Omental fat pad (tissue), 4 donors: Measurements from ENCODE around the gene MAGEA4. TPM values are rescaled to one million over a fixed set of nuclear protein-coding genes. Genes with fewer than 3 reads are reported as not detected.

Experiments
- ATAC-seq: fragments of 150-250 bp; one replicate; pipeline ENCODE4 v1.9.1; 2016; ENCODE audit warnings: mild to moderate bottlenecking, moderate library complexity; ENCODE audit not compliant: low FRiP score
- DNase-seq: peaks from one replicate; pipeline ENCODE4 v3.0.0-alpha.2; 2019; ENCODE audit warnings: low spot score
- total RNA-seq, 4 donors: library from RNA; depleted of rRNA; stranded (reverse); fragments of >200 nt; gene quantifications; one replicate each; pipeline ENCODE4 v1.1.0, GENCODE V29; 2016
- TF ChIP-seq, protein P1 (sequence below), 3 donors: fragments of 450-650 bp; IDR thresholded peaks; one replicate each; pipeline ENCODE4 v1.5.1; 2016 to 2017; ENCODE audit warnings: antibody characterized with exemption in 3 of 3, mild to moderate bottlenecking in 3 of 3, moderate library complexity in 2 of 3

MAGEA4 gene, protein sequence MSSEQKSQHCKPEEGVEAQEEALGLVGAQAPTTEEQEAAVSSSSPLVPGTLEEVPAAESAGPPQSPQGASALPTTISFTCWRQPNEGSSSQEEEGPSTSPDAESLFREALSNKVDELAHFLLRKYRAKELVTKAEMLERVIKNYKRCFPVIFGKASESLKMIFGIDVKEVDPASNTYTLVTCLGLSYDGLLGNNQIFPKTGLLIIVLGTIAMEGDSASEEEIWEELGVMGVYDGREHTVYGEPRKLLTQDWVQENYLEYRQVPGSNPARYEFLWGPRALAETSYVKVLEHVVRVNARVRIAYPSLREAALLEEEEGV
- not detected for total RNA-seq

DNA sequence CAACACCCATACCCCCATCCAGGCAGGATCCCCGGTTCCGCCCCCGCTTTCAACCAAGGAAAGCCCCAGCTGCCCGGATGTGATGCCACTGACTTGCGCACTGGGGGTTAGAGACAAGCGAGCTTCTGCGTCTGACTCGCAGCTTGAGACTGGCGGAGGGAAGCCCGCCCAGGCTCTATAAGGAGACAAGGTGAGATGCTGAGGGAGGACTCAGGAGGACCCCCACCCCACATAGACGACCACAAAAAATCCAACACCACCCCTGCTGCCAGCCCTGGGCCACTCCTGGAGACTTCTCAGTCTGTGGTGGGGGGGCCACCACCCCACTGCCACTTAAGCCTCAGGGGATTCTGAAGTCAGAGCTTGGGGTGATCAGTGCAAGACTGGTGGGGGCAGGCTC, at the start of gene MAGEA4:
Gene MAGEA4, plus strand, starts transcription at position 110 of the 400 bp plus-strand sequence. CDS start 10,776 bp downstream, outside the sequence.
- DNase-seq (no peak), ATAC-seq (no peak)
- TF ChIP-seq, protein P1, sequence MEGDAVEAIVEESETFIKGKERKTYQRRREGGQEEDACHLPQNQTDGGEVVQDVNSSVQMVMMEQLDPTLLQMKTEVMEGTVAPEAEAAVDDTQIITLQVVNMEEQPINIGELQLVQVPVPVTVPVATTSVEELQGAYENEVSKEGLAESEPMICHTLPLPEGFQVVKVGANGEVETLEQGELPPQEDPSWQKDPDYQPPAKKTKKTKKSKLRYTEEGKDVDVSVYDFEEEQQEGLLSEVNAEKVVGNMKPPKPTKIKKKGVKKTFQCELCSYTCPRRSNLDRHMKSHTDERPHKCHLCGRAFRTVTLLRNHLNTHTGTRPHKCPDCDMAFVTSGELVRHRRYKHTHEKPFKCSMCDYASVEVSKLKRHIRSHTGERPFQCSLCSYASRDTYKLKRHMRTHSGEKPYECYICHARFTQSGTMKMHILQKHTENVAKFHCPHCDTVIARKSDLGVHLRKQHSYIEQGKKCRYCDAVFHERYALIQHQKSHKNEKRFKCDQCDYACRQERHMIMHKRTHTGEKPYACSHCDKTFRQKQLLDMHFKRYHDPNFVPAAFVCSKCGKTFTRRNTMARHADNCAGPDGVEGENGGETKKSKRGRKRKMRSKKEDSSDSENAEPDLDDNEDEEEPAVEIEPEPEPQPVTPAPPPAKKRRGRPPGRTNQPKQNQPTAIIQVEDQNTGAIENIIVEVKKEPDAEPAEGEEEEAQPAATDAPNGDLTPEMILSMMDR (IDR thresholded peaks at IDR 0.05), result no peak

DNA sequence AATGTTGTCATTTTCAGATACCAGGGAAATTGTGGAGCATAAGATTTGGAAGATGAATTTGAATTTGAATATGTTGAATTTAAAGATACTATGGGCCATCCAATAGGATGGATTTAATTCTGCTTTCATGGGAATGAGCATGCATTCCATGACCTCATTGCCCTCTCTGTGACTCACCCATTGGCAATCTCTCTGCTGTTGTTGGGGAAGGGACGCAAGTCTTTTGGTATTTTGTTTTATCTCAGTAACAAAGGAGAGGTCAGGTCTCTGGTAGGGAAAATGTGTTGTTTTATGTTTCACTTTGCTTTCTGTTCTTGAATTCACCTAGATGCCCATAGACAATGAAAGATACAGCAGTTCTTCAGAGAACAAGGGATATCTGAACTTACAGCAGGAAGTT, 42.1 kb upstream of the MAGEA4 start:
- TF ChIP-seq, protein P1 (IDR thresholded peaks at IDR 0.05), result no peak
- ATAC-seq (no peak), DNase-seq (no peak)

DNA sequence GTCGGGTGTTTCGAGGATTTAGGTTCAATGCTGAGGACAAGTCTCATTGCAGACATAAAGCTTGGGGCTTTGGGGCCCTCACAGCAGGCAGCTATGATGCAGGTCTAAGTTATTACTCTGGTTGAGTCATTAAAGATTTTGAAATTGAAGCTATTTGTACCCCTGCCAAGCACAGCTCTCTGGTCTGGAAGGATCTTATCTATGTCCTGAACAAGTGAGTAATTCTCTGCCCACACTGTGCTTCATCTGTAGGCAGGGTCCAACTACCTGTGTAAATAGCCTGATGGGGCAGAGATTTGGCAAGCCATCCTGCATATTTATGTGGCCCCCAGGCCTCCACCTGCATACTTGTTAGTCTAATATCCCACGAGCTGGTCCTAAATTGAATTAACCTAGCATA, 41.4 kb upstream of the MAGEA4 start:
- TF ChIP-seq, protein P1 (IDR thresholded peaks at IDR 0.05), result no peak

DNA sequence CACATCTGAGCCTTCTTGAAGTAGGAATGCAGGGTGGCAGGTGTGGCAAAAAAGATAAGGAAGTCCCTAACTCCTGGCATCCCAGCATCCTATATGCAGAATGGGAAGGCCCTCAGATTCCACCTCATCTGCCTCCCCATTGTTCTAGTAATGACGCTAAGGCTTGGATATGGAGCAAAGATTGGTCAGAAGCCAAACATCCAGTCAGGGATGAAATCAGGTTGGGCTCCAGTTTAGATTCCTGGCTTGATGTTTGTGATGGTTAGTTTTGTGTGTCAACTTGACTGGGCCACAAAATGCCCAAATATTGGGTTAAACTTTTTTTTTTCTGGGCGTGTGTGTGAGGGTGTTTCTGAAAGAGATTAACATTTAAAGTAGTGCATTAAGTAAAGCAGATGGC, 39.6 kb upstream of the MAGEA4 start:
- TF ChIP-seq, protein P1 (IDR thresholded peaks at IDR 0.05), result no peak
- no peak for ATAC-seq

More for the DNA sequence above, 41.4 kb upstream of the MAGEA4 start:
- DNase-seq, result no peak
- ATAC-seq, result peak; percentile 87

DNA sequence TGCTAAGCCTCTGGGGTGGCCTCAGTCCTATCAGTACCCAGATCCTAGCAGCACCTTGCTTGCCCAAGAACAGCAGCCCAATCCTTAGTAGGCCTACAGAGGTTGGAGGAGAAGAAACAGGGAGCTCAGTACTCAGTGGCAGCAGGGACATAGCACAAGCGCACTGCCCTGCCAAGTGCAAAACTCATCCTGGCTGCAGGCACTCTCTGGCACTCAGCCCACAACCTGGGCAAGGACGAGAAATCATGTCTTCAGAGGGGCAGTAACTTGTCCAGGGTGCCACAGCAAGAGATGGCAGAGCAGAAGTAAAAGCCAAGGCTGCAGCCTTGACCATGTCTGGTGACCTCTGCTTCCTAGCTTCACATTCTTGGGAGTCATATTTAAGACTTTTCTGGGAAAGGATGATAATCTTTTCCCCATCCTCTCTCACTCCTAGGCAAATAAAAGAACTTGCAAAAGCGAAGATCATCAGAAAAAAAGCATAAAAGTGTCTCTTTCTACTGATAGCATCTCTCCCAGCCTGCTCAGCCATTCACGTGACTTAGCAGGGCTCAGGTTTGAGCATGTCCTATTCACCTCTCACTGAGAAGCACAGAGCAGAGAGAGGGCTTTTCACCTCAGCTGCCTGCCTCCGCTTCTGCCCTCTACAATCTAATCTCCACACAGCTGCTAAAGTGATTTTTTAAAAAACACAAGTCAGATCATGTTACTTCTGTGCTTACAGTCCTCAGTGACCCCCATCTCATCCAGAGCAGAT, 37.2 kb upstream of the MAGEA4 start:
- no peak for DNase-seq
- ATAC-seq, result no peak
- TF ChIP-seq, protein P1 (IDR thresholded peaks at IDR 0.05), result no peak

More for the DNA sequence above, 39.6 kb upstream of the MAGEA4 start:
- DNase-seq, result no peak

DNA sequence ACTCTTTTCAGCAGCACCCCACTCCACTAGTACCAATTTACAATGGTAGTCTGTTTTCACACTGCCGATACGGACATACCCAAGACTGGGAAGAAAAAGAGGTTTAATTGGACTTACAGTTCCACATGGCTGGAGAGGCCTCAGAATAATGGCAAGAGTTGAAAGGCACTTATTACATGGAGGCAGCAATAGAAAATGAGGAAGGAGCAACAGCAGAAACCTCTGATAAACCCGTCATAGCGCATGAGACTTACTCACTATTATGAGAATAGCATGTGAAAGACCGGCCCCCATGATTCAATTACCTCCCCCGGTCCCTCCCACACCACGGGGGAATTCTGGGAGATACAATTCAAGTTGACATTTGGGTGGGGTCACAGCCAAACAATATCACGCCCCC, 34.1 kb upstream of the MAGEA4 start:
- ATAC-seq (no peak), DNase-seq (no peak)
- TF ChIP-seq, protein P1 (IDR thresholded peaks at IDR 0.05), result no peak
